GM12872 (cell line): ENCODE measurements around the gene FNDC1.

ENCODE experiments used
- TF ChIP-seq, protein P1 (sequence below): IDR thresholded peaks from 3 replicates; pipeline ENCODE4 v1.5.1; 2011; ENCODE audit warnings: low read depth, mild to moderate bottlenecking, low read length, moderate library complexity; ENCODE audit not compliant: insufficient read depth

FNDC1 gene

DNA sequence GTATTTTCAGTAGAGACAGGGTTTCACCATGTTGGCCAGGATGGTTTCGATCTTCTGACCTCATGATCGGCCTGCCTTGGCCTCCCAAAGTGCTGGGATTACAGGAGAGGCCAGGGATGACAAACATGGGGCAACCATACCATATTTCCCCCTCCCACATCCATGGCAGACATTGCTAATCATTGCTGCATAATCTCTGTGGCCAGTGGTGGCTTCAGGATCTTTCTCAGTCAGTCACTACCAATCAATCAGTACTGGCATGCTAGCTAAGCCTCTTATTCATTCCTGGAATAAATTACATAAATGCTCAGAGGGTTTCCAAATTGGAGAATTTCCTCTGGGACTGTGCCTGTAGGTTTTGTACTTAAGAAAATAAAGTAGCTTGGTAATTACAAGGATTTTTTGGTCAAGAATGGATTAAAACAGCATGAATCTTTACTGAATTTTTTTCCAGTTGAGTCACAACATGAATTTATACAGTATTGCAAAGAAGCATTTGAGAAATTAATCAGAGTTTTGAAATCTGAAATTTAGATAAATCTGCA lies 138.1 kb downstream of the FNDC1 start:
- TF ChIP-seq, protein P1, sequence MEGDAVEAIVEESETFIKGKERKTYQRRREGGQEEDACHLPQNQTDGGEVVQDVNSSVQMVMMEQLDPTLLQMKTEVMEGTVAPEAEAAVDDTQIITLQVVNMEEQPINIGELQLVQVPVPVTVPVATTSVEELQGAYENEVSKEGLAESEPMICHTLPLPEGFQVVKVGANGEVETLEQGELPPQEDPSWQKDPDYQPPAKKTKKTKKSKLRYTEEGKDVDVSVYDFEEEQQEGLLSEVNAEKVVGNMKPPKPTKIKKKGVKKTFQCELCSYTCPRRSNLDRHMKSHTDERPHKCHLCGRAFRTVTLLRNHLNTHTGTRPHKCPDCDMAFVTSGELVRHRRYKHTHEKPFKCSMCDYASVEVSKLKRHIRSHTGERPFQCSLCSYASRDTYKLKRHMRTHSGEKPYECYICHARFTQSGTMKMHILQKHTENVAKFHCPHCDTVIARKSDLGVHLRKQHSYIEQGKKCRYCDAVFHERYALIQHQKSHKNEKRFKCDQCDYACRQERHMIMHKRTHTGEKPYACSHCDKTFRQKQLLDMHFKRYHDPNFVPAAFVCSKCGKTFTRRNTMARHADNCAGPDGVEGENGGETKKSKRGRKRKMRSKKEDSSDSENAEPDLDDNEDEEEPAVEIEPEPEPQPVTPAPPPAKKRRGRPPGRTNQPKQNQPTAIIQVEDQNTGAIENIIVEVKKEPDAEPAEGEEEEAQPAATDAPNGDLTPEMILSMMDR, result no peak

GRCh38 chr6:159308198-159308597 lies 139.0 kb downstream of the FNDC1 start:
- TF ChIP-seq, protein P1, result no peak

GRCh38 chr6:159309723-159310122 lies 140.5 kb downstream of the FNDC1 start:
- TF ChIP-seq, protein P1, result no peak

- TF ChIP-seq, protein P1, result peak; percentile 29; the same call in 1 of the 3 replicates
Observed at GRCh38 chr6:159311618-159312017, 142.4 kb downstream of the FNDC1 start.

DNA sequence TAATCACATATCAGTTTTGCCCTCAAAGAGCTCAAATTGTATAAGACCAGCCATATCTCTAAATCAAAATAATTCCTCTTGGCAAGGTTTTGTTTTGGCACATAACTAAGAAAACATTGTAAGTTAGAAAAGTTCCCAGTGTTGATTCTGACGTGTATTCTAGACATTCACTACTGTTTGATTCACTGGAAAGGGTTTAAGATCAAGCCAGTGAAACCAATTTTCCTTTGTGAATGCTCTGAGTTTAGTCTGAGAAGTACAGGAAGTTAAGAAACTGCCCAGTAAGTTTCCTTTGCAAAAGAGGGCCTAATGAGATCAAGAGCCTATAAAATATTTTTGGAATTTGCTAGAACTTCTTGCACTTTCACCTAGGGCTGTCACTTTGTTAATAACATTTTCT lies 143.0 kb downstream of the FNDC1 start:
- TF ChIP-seq, protein P1, result no peak

DNA sequence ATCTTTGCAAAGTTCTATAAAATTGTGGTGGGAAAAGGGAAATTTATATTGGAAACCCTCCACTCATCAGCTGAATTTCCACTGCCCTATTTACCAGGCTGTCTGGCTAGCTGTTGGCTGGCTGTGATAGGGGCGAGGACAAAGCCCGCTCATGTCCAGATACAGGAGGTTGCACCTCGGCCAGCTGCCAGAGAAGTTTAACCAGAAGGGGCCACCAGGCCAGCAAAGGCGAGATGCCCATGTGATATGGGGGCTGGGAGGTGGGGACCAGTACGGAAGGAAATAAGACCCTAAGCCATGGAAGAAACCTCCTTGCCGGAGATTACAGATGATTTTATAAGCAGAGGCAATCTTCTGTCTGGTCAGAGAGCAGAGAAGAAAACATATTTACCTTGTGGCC lies 143.8 kb downstream of the FNDC1 start:
- TF ChIP-seq, protein P1, result no peak

- TF ChIP-seq, protein P1, result no peak
Observed at GRCh38 chr6:159315562-159315961, 146.4 kb downstream of the FNDC1 start.
